Caco-2 (cell line): ENCODE measurements around the gene ANKDD1B. TPM values are rescaled to one million over a fixed set of nuclear protein-coding genes. Genes with fewer than 3 reads are reported as not detected.

ENCODE experiments used
- BruUV-seq: library from RNA; stranded (reverse); fragments of 400-500 nt; replicated peaks from 2 replicates; lab custom pipeline; 2021; lab: Mats Ljungman, UMichigan
- CTCF ChIA-PET: fragments of 300-600 bp; sonication (Branson Sonifier 250); formaldehyde crosslinking; loops from one replicate; lab custom pipeline; 2022; ENCODE audit warnings: antibody characterized with exemption; lab: Charles Lee
- POLR2A ChIA-PET: fragments of 300-600 bp; sonication (Branson Sonifier 250); formaldehyde crosslinking; loops from one replicate; lab custom pipeline; 2022; ENCODE audit warnings: antibody characterized with exemption; lab: Charles Lee
- DNase-seq, 2 experiments: peaks; one replicate each; pipeline versions ENCODE4 v3.0.0 to v3.0.0-alpha.2; 2020 to 2022
- H3K27me3 ChIP-seq: replicated peaks from 2 replicates; pipeline ENCODE4 v1.6.0; 2011; ENCODE audit warnings: low read length; ENCODE audit not compliant: control insufficient read depth, insufficient read depth
- H3K36me3 ChIP-seq: 2 replicates; pipeline ENCODE4 v1.5.1; 2011; ENCODE audit warnings: low read length; ENCODE audit not compliant: control insufficient read depth, insufficient read depth
- H3K4me1 ChIP-seq: fragments of 250-450 bp; sonication (Bioruptor Pico); 2 replicates; pipeline ENCODE4 v1.5.1; 2020; ENCODE audit warnings: mild to moderate bottlenecking
- H3K4me3 ChIP-seq: 2 replicates; pipeline ENCODE4 v1.5.1; 2011; ENCODE audit warnings: low read depth, mild to moderate bottlenecking, control low read depth, low read length
- H3K9me3 ChIP-seq: fragments of 250-450 bp; sonication (Bioruptor Pico); 2 replicates; pipeline ENCODE4 v1.5.1; 2020; ENCODE audit warnings: mild to moderate bottlenecking, moderate library complexity
- H3K27ac Mint-ChIP-seq: one replicate; pipeline ENCODE4 v1.8.0; 2022; ENCODE audit warnings: mixed read lengths; ENCODE audit not compliant: unreplicated experiment
- H3K27me3 Mint-ChIP-seq: one replicate; pipeline ENCODE4 v1.8.0; 2022; ENCODE audit warnings: mixed read lengths; ENCODE audit not compliant: insufficient read depth, unreplicated experiment
- H3K36me3 Mint-ChIP-seq: one replicate; pipeline ENCODE4 v1.8.0; 2022; ENCODE audit warnings: mild to moderate bottlenecking, mixed read lengths; ENCODE audit not compliant: insufficient read depth, unreplicated experiment
- H3K4me1 Mint-ChIP-seq: one replicate; pipeline ENCODE4 v1.8.0; 2022; ENCODE audit warnings: low read depth, mixed read lengths; ENCODE audit not compliant: unreplicated experiment
- H3K4me3 Mint-ChIP-seq: one replicate; pipeline ENCODE4 v1.8.0; 2022; ENCODE audit warnings: mild to moderate bottlenecking, moderate library complexity, mixed read lengths; ENCODE audit not compliant: unreplicated experiment
- H3K9me3 Mint-ChIP-seq: one replicate; pipeline ENCODE4 v1.8.0; 2022; ENCODE audit warnings: mixed read lengths; ENCODE audit not compliant: unreplicated experiment
- intact Hi-C: fragments of 100-400 bp; cut with micrococcal nuclease; formaldehyde crosslinking; loops from one replicate; pipeline ENCODE4 v1.10.0; 2022; ENCODE audit not compliant: unreplicated experiment
- total RNA-seq: library from RNA; stranded (reverse); gene quantifications from 2 replicates; pipeline ENCODE4 v1.2.3, GENCODE V29; 2022
- TF ChIP-seq, protein P1 (sequence below), 2 experiments: fragments of 200-600 bp in 1 of 2; IDR thresholded peaks; 1 replicate in 1 of 2; 2 replicates in 1 of 2; pipeline versions ENCODE4 v1.5.1 to v1.8.0; 2011 to 2022; ENCODE audit warnings: antibody characterized with exemption in 1 of 2, control low read depth in 1 of 2, inconsistent platforms in 1 of 2, low read depth in 1 of 2, low read length in 1 of 2, mild to moderate bottlenecking in 1 of 2, moderate library complexity in 1 of 2; ENCODE audit not compliant: insufficient read depth in 1 of 2, severe bottlenecking in 1 of 2, unreplicated experiment in 1 of 2

The ANKDD1B gene
- total RNA-seq, 1 experiment from 2014 or later = 0.88 TPM

GRCh38 chr5:75600535-75600934, 10.7 kb upstream of the ANKDD1B start:
- ChIA-PET CTCF (no interaction called here), POLR2A (no interaction called here)
- Histone ChIP-seq H3K4me3 (no peak overlapping the region), H3K9me3 (no peaks in the 10 kb centered on the region), H3K4me1 (peaks cover 21% of the 10 kb centered on the region; the same call in 1 of the 2 replicates), H3K27me3 (no peaks in the 10 kb centered on the region), H3K36me3 (no peaks in the 10 kb centered on the region; the same call in 1 of the 2 replicates)
- DNase-seq = no peak
- Mint-ChIP-seq H3K36me3 (no peaks in the 10 kb centered on the region), H3K4me3 (no peak overlapping the region), H3K4me1 (peaks cover 15% of the 10 kb centered on the region), H3K27me3 (no peaks in the 10 kb centered on the region), H3K27ac (no peak overlapping the region), H3K9me3 (no peaks in the 10 kb centered on the region)
- no TSS peak for BruUV-seq
- intact Hi-C loops = no loop called here
- TF ChIP-seq, protein P1, sequence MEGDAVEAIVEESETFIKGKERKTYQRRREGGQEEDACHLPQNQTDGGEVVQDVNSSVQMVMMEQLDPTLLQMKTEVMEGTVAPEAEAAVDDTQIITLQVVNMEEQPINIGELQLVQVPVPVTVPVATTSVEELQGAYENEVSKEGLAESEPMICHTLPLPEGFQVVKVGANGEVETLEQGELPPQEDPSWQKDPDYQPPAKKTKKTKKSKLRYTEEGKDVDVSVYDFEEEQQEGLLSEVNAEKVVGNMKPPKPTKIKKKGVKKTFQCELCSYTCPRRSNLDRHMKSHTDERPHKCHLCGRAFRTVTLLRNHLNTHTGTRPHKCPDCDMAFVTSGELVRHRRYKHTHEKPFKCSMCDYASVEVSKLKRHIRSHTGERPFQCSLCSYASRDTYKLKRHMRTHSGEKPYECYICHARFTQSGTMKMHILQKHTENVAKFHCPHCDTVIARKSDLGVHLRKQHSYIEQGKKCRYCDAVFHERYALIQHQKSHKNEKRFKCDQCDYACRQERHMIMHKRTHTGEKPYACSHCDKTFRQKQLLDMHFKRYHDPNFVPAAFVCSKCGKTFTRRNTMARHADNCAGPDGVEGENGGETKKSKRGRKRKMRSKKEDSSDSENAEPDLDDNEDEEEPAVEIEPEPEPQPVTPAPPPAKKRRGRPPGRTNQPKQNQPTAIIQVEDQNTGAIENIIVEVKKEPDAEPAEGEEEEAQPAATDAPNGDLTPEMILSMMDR (IDR thresholded peaks at IDR 0.05; ENCODE audit: insufficient read depth in 1 of 2, low read depth in 1 of 2, low read length in 1 of 2, severe bottlenecking in 1 of 2, unreplicated experiment in 1 of 2) = no peak

- no TSS peak for BruUV-seq
- H3K4me1 Mint-ChIP-seq = peaks cover 15% of the 10 kb centered on the region
- no peaks in the 10 kb centered on the region for H3K9me3 ChIP-seq
- intact Hi-C loops = no loop called here
- no peak overlapping the region for H3K4me3 ChIP-seq
- H3K9me3 Mint-ChIP-seq = no peaks in the 10 kb centered on the region
- no peaks in the 10 kb centered on the region for H3K27me3 ChIP-seq
- no peaks in the 10 kb centered on the region for H3K36me3 Mint-ChIP-seq
- H3K27ac Mint-ChIP-seq = no peak overlapping the region
- H3K36me3 ChIP-seq = no peaks in the 10 kb centered on the region; the same call in 1 of the 2 replicates
- H3K4me1 ChIP-seq = peaks cover 19% of the 10 kb centered on the region; the same call in 1 of the 2 replicates
- no peak for DNase-seq
- ChIA-PET POLR2A (no interaction called here), CTCF (no interaction called here)
- H3K4me3 Mint-ChIP-seq = no peak overlapping the region
- TF ChIP-seq, protein P1 (IDR thresholded peaks at IDR 0.05; ENCODE audit: insufficient read depth in 1 of 2, low read depth in 1 of 2, low read length in 1 of 2, severe bottlenecking in 1 of 2, unreplicated experiment in 1 of 2) = no peak
- H3K27me3 Mint-ChIP-seq = no peaks in the 10 kb centered on the region
Observed at GRCh38 chr5:75601567-75601966, 9.7 kb upstream of the ANKDD1B start.

- POLR2A ChIA-PET = no interaction called here
- Mint-ChIP-seq H3K9me3 (no peaks in the 10 kb centered on the region), H3K4me1 (peaks cover 15% of the 10 kb centered on the region), H3K36me3 (no peaks in the 10 kb centered on the region), H3K4me3 (no peak overlapping the region), H3K27ac (no peak overlapping the region), H3K27me3 (no peaks in the 10 kb centered on the region)
- intact Hi-C loops = no loop called here
- TF ChIP-seq, protein P1 (IDR thresholded peaks at IDR 0.05; ENCODE audit: insufficient read depth in 1 of 2, low read depth in 1 of 2, low read length in 1 of 2, severe bottlenecking in 1 of 2, unreplicated experiment in 1 of 2) = no peak
- H3K27me3 ChIP-seq = no peaks in the 10 kb centered on the region
- no peak overlapping the region for H3K4me3 ChIP-seq
- no TSS peak for BruUV-seq
- H3K4me1 ChIP-seq = peaks cover 23% of the 10 kb centered on the region; the same call in 1 of the 2 replicates
- no peaks in the 10 kb centered on the region for H3K9me3 ChIP-seq
- DNase-seq = no peak
- CTCF ChIA-PET = no interaction called here
- H3K36me3 ChIP-seq = no peaks in the 10 kb centered on the region; the same call in 1 of the 2 replicates
Observed at GRCh38 chr5:75601996-75602395, 9.3 kb upstream of the ANKDD1B start.
